HepG2 (cell line): ENCODE data around the gene LRRC27. TPM values are rescaled to one million over a fixed set of nuclear protein-coding genes. Genes with fewer than 3 reads are reported as not detected.

Experiments used
- GFI1 ChIP-seq: sonication (generic); formaldehyde crosslinking; IDR thresholded peaks from 2 replicates; pipeline ENCODE4 v1.5.0; 2020; ENCODE audit warnings: missing genetic modification reagents, mild to moderate bottlenecking, borderline replicate concordance
- HMG20B ChIP-seq: conservative IDR thresholded peaks from 2 replicates; pipeline ENCODE4 v1.6.1; 2016; ENCODE audit warnings: missing genetic modification reagents, missing compliant biosample characterization
- HOXA3 ChIP-seq: sonication (generic); formaldehyde crosslinking; IDR thresholded peaks from 2 replicates; pipeline ENCODE4 v1.5.0; 2020; ENCODE audit warnings: missing genetic modification reagents
- IKZF1 ChIP-seq: fragments of 450-650 bp; IDR thresholded peaks from 2 replicates; pipeline ENCODE4 v1.7.1; 2016
- JUN ChIP-seq: sonication (generic); formaldehyde crosslinking; IDR thresholded peaks from 2 replicates; pipeline ENCODE4 v1.4.0; 2020; ENCODE audit warnings: mild to moderate bottlenecking, missing genetic modification reagents
- NRL ChIP-seq: sonication (generic); formaldehyde crosslinking; IDR thresholded peaks from 2 replicates; pipeline ENCODE4 v1.5.0; 2020; ENCODE audit warnings: missing genetic modification reagents, mild to moderate bottlenecking, moderate library complexity, borderline replicate concordance
- POLR2A ChIP-seq, 2 experiments: IDR thresholded peaks; 2 replicates each; pipeline ENCODE4 v1.6.1; 2011; ENCODE audit warnings: low read depth in 2 of 2, low read length in 2 of 2, mild to moderate bottlenecking in 1 of 2, moderate library complexity in 1 of 2; ENCODE audit not compliant: insufficient read depth in 1 of 2
- PRDM15 ChIP-seq: sonication (generic); formaldehyde crosslinking; IDR thresholded peaks from 2 replicates; pipeline ENCODE4 v1.4.0; 2020; ENCODE audit warnings: missing genetic modification reagents
- SMAD3 ChIP-seq: sonication (generic); formaldehyde crosslinking; IDR thresholded peaks from 2 replicates; pipeline ENCODE4 v1.4.0; 2020; ENCODE audit warnings: missing genetic modification reagents
- SP1 ChIP-seq, 2 experiments: fragments of 450-650 bp in 1 of 2; sonication (generic) in 1 of 2; formaldehyde crosslinking in 1 of 2; IDR thresholded peaks; 2 replicates each; pipeline versions ENCODE4 v1.4.0 to v1.6.1; 2016 to 2020; ENCODE audit warnings: missing genetic modification reagents in 1 of 2
- STAG1 ChIP-seq: sonication (generic); formaldehyde crosslinking; IDR thresholded peaks from 2 replicates; pipeline ENCODE4 v1.4.0; 2020; ENCODE audit warnings: missing genetic modification reagents
- TBX2 ChIP-seq: sonication (generic); formaldehyde crosslinking; IDR thresholded peaks from 2 replicates; pipeline ENCODE4 v1.5.0; 2020; ENCODE audit warnings: missing genetic modification reagents, mild to moderate bottlenecking, borderline replicate concordance
- ZBTB14 ChIP-seq: sonication (generic); formaldehyde crosslinking; IDR thresholded peaks from 2 replicates; pipeline ENCODE4 v1.4.0; 2020; ENCODE audit warnings: missing genetic modification reagents
- ZNF513 ChIP-seq: sonication (generic); formaldehyde crosslinking; conservative IDR thresholded peaks from 2 replicates; pipeline ENCODE4 v1.5.0; 2020; ENCODE audit warnings: missing genetic modification reagents
- ZNF678 ChIP-seq: sonication (generic); formaldehyde crosslinking; IDR thresholded peaks from 2 replicates; pipeline ENCODE4 v1.4.0; 2020; ENCODE audit warnings: mild to moderate bottlenecking, missing genetic modification reagents
- polyA plus RNA-seq, 8 experiments: library from polyadenylated mRNA; depleted of rRNA in 3 of 8; stranded (reverse) in 7 of 8; unstranded in 1 of 8; fragments of >200 nt; fragmentation: Illumina TruSeq in 4 of 8; extraction: Trizol in 4 of 8; gene quantifications; 2 replicates each; pipeline versions ENCODE4 v1.2.1 to v1.2.3, GENCODE V29; 2011 to 2016; ENCODE audit warnings: low read depth in 4 of 8, missing spikeins in 1 of 8, mixed read lengths in 1 of 8; ENCODE audit not compliant: insufficient read depth in 1 of 8
- total RNA-seq, 5 experiments: library from RNA; depleted of rRNA; stranded (reverse); fragments of >200 nt; fragmentation: Illumina TruSeq; extraction: Trizol; gene quantifications; 2 replicates each; pipeline ENCODE4 v1.2.3, GENCODE V29; 2016; ENCODE audit warnings: low read depth in 1 of 5
- TF ChIP-seq, protein P1 (sequence below): sonication (generic); formaldehyde crosslinking; IDR thresholded peaks from 2 replicates; pipeline ENCODE4 v1.4.0; 2020; ENCODE audit warnings: low read depth, mild to moderate bottlenecking, missing genetic modification reagents
- TF ChIP-seq, protein P2 (sequence below): sonication (generic); formaldehyde crosslinking; IDR thresholded peaks from 2 replicates; pipeline ENCODE4 v1.8.0; 2022; ENCODE audit warnings: mild to moderate bottlenecking, missing genetic modification reagents, borderline replicate concordance

LRRC27 gene
- total and polyA plus RNA-seq, 2 of the 13 experiments (the other 11 are each of a cell fraction or from before 2014, with no cell fraction given), result 4.2 to 4.6 TPM

DNA sequence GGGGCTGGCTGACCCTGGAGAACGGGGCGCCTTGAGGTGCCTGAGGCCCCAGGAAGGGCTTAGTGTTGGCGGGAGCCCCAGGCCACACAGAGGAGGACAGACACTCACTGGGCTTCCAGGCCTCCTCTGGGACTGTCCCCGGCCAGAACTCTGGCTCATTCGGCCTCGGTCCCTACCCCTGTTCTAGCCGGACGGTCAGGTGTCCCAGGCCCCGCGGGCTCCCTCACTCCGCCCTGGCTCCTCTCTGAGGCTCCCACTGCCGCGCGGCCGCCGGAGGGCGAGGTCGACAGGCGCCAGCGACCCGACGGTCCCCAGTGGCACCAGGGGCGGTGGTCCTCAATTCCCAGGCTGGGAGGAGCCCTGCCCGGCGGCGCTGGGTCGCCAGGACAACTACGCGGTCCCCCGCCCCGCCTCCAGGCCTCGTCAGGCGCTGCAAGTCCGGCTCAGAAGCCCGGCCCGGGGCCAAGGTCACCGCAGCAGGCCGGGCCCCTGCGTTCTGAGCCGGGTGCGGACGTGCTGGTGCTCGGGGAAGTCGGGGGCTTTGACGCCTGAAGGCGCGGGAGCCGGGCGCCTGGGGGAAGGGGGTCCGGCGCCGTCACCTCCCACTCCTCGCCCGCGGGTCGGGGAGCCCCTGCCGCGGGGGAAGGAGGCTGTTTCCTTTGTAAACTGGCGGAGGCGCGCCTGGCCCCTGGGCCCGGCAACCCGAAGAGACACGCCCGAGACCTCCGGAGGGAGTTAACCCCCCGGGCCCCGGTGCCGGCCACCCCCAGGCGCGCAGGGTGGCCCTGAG, 63.9 kb downstream of the LRRC27 start (continued):
- TF ChIP-seq PRDM15 (CRISPR knock-in tag) (0 out of 2 replicates have a peak, but pooled peaks have one; percentile 53), POLR2A (IDR thresholded peaks at IDR 0.05; ENCODE audit: insufficient read depth in 1 of 2, low read depth in 2 of 2, low read length in 2 of 2) (peak; percentile 42 to 53; a peak in 1 of 4 replicates), ZNF678 (CRISPR knock-in tag) (no peak), SMAD3 (no peak), JUN (CRISPR knock-in tag) (no peak), NRL (CRISPR knock-in tag) (0 out of 2 replicates have a peak, but pooled peaks have one; percentile 50), SP1 (IDR thresholded peaks at IDR 0.05) (no peak), SP1 (CRISPR knock-in tag; IDR thresholded peaks at IDR 0.05) (no peak), TBX2 (CRISPR knock-in tag) (peak; percentile 69), HOXA3 (peak; percentile 66), GFI1 (no peak), STAG1 (CRISPR knock-in tag) (no peak), ZBTB14 (CRISPR knock-in tag) (0 out of 2 replicates have a peak, but pooled peaks have one; percentile 58), HMG20B (CRISPR knock-in tag) (no peak), IKZF1 (no peak), ZNF513 (CRISPR knock-in tag) (no peak)
- TF ChIP-seq, protein P1, sequence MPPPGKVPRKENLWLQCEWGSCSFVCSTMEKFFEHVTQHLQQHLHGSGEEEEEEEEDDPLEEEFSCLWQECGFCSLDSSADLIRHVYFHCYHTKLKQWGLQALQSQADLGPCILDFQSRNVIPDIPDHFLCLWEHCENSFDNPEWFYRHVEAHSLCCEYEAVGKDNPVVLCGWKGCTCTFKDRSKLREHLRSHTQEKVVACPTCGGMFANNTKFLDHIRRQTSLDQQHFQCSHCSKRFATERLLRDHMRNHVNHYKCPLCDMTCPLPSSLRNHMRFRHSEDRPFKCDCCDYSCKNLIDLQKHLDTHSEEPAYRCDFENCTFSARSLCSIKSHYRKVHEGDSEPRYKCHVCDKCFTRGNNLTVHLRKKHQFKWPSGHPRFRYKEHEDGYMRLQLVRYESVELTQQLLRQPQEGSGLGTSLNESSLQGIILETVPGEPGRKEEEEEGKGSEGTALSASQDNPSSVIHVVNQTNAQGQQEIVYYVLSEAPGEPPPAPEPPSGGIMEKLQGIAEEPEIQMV (CRISPR knock-in tag), result 0 out of 2 replicates have a peak, but pooled peaks have one; percentile 65
- TF ChIP-seq, protein P2, sequence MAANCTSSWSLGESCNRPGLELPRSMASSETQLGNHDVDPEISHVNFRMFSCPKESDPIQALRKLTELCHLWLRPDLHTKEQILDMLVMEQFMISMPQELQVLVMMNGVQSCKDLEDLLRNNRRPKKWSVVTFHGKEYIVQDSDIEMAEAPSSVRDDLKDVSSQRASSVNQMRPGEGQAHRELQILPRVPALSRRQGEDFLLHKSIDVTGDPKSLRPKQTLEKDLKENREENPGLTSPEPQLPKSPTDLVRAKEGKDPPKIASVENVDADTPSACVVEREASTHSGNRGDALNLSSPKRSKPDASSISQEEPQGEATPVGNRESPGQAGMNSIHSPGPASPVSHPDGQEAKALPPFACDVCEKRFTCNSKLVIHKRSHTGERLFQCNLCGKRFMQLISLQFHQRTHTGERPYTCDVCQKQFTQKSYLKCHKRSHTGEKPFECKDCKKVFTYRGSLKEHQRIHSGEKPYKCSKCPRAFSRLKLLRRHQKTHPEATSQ (CRISPR knock-in tag), result no peak
